H9 (cell line): ENCODE measurements around the gene S100A4. TPM values are rescaled to one million over a fixed set of nuclear protein-coding genes. Genes with fewer than 3 reads are reported as not detected.

Experiments
- DNase-seq: peaks from one replicate; pipeline ENCODE4 v3.0.0-alpha.2; 2017
- H2AFZ ChIP-seq: one replicate; pipeline ENCODE4 v1.6.1; 2013; ENCODE audit warnings: mild to moderate bottlenecking, low read length, control low read depth, moderate library complexity
- H2AK5ac ChIP-seq: 2 replicates; pipeline ENCODE4 v1.6.1; 2013; ENCODE audit warnings: low read length, control low read depth, mixed read lengths; ENCODE audit not compliant: insufficient read length
- H2BK120ac ChIP-seq: one replicate; pipeline ENCODE4 v1.6.1; 2013; ENCODE audit warnings: low read depth, mild to moderate bottlenecking, low read length, control low read depth, inconsistent platforms; ENCODE audit not compliant: poor library complexity, severe bottlenecking
- H2BK12ac ChIP-seq: 2 replicates; pipeline ENCODE4 v1.6.1; 2013; ENCODE audit warnings: low read length, control low read depth, mixed read lengths, low read depth; ENCODE audit not compliant: insufficient read length
- H2BK15ac ChIP-seq: 2 replicates; pipeline ENCODE4 v1.6.1; 2013; ENCODE audit warnings: low read depth, low read length, control low read depth
- H2BK20ac ChIP-seq: one replicate; pipeline ENCODE4 v1.6.1; 2013; ENCODE audit warnings: low read depth, mild to moderate bottlenecking, low read length, control low read depth, inconsistent platforms; ENCODE audit not compliant: poor library complexity, severe bottlenecking
- H2BK5ac ChIP-seq: 2 replicates; pipeline ENCODE4 v1.6.1; 2013; ENCODE audit warnings: low read length, control low read depth, mixed read lengths; ENCODE audit not compliant: insufficient read length
- H3K14ac ChIP-seq: 2 replicates; pipeline ENCODE4 v1.6.1; 2013; ENCODE audit warnings: low read length, control low read depth; ENCODE audit not compliant: insufficient read depth
- H3K18ac ChIP-seq: 2 replicates; pipeline ENCODE4 v1.6.1; 2013; ENCODE audit warnings: low read depth, mild to moderate bottlenecking, mixed read lengths, low read length, control low read depth; ENCODE audit not compliant: insufficient read length
- H3K23ac ChIP-seq: 2 replicates; pipeline ENCODE4 v1.6.1; 2013; ENCODE audit warnings: low read length, control low read depth, mixed read lengths, low read depth; ENCODE audit not compliant: insufficient read length
- H3K23me2 ChIP-seq: 2 replicates; pipeline ENCODE4 v1.6.1; 2013; ENCODE audit warnings: low read depth, mild to moderate bottlenecking, mixed read lengths, low read length, control low read depth; ENCODE audit not compliant: insufficient read length, poor library complexity, severe bottlenecking
- H3K27ac ChIP-seq: 2 replicates; pipeline ENCODE4 v1.5.1; 2013; ENCODE audit warnings: low read length, control low read depth, mixed read lengths, low read depth; ENCODE audit not compliant: insufficient read length
- H3K27me3 ChIP-seq: 2 replicates; pipeline ENCODE4 v1.6.1; 2013; ENCODE audit warnings: low read length, control low read depth, inconsistent platforms; ENCODE audit not compliant: insufficient read depth
- H3K4ac ChIP-seq: 2 replicates; pipeline ENCODE4 v1.6.1; 2013; ENCODE audit warnings: low read depth, mild to moderate bottlenecking, control low read depth, inconsistent platforms, low read length, moderate library complexity
- H3K4me1 ChIP-seq: 2 replicates; pipeline ENCODE4 v1.6.1; 2013; ENCODE audit warnings: low read length, control low read depth, inconsistent platforms; ENCODE audit not compliant: insufficient read depth
- H3K4me2 ChIP-seq: 2 replicates; pipeline ENCODE4 v1.6.1; 2013; ENCODE audit warnings: low read length, control low read depth, mixed read lengths; ENCODE audit not compliant: insufficient read length, insufficient read depth
- H3K56ac ChIP-seq: 2 replicates; pipeline ENCODE4 v1.6.1; 2013; ENCODE audit warnings: low read depth, mild to moderate bottlenecking, mixed read lengths, low read length, control low read depth; ENCODE audit not compliant: insufficient read length
- H3K79me1 ChIP-seq: 2 replicates; pipeline ENCODE4 v1.6.1; 2013; ENCODE audit warnings: low read depth, mild to moderate bottlenecking, moderate library complexity, low read length, control low read depth, inconsistent platforms; ENCODE audit not compliant: insufficient read depth, poor library complexity, severe bottlenecking
- H3K79me2 ChIP-seq: 2 replicates; pipeline ENCODE4 v1.6.1; 2013; ENCODE audit warnings: low read length, control low read depth, inconsistent platforms; ENCODE audit not compliant: insufficient read depth
- H3K9ac ChIP-seq: 2 replicates; pipeline ENCODE4 v1.6.1; 2013; ENCODE audit warnings: low read length, control low read depth, mixed read lengths; ENCODE audit not compliant: insufficient read length; ENCODE audit errors: extremely low read depth
- H3K9me3 ChIP-seq: one replicate; pipeline ENCODE4 v1.6.1; 2013; ENCODE audit warnings: low read depth, low read length, inconsistent platforms; ENCODE audit not compliant: control insufficient read depth
- H3T11ph ChIP-seq: one replicate; pipeline ENCODE4 v1.6.1; 2013; ENCODE audit warnings: mild to moderate bottlenecking, low read length, control low read depth, inconsistent platforms
- H4K20me1 ChIP-seq: one replicate; pipeline ENCODE4 v1.6.1; 2013; ENCODE audit not compliant: control insufficient read depth, insufficient read length, insufficient read depth
- H4K5ac ChIP-seq: 2 replicates; pipeline ENCODE4 v1.6.1; 2013; ENCODE audit warnings: low read depth, mild to moderate bottlenecking, mixed read lengths, low read length, control low read depth; ENCODE audit not compliant: insufficient read length
- H4K8ac ChIP-seq: replicated peaks from 2 replicates; pipeline ENCODE4 v1.6.1; 2013; ENCODE audit warnings: low read length, control low read depth, mixed read lengths, low read depth; ENCODE audit not compliant: insufficient read length
- H4K91ac ChIP-seq: 2 replicates; pipeline ENCODE4 v1.6.1; 2013; ENCODE audit warnings: low read depth, mild to moderate bottlenecking, moderate library complexity, mixed read lengths, low read length, control low read depth; ENCODE audit not compliant: insufficient read length
- H3K27ac Mint-ChIP-seq, 3 experiments: 2 replicates in 2 of 3; 3 replicates in 1 of 3; pipeline ENCODE4 v1.8.0; 2020 to 2021; ENCODE audit warnings: mixed read lengths in 3 of 3, mild to moderate bottlenecking in 1 of 3, moderate library complexity in 1 of 3
- H3K27me3 Mint-ChIP-seq: 2 replicates; pipeline ENCODE4 v1.8.0; 2021; ENCODE audit warnings: low read depth, mild to moderate bottlenecking, moderate library complexity, mixed read lengths
- H3K36me3 Mint-ChIP-seq, 3 experiments: 2 replicates in 2 of 3; 3 replicates in 1 of 3; pipeline ENCODE4 v1.8.0; 2020 to 2021; ENCODE audit warnings: low read depth in 3 of 3, mixed read lengths in 3 of 3; ENCODE audit not compliant: insufficient read depth in 1 of 3
- H3K4me1 Mint-ChIP-seq, 2 experiments: 2 replicates each; pipeline ENCODE4 v1.8.0; 2020; ENCODE audit warnings: mixed read lengths in 2 of 2
- H3K4me3 Mint-ChIP-seq, 2 experiments: 2 replicates in 1 of 2; 3 replicates in 1 of 2; pipeline ENCODE4 v1.8.0; 2020 to 2021; ENCODE audit warnings: mild to moderate bottlenecking in 2 of 2, mixed read lengths in 2 of 2, moderate library complexity in 1 of 2
- H3K9me3 Mint-ChIP-seq, 2 experiments: 2 replicates in 1 of 2; 3 replicates in 1 of 2; pipeline ENCODE4 v1.8.0; 2020; ENCODE audit warnings: mild to moderate bottlenecking in 2 of 2, mixed read lengths in 2 of 2, moderate library complexity in 1 of 2
- CTCF ChIP-seq: fragments of 200-600 bp; sonication (generic); conservative IDR thresholded peaks from 3 replicates; pipeline ENCODE4 v1.8.0; 2021; ENCODE audit warnings: antibody characterized with exemption, mild to moderate bottlenecking
- WGBS: extraction: QIAGEN DNeasy Blood & Tissue Kit; methylation state at CpG from one replicate; pipeline ENCODE4 v1.1.7; 2013; ENCODE audit warnings: missing lambda C conversion rate, low lambda C conversion rate, mixed read lengths; ENCODE audit not compliant: insufficient read length; ENCODE audit errors: extremely low coverage; 5-methylcytosine and 5-hydroxymethylcytosine counted together
- total RNA-seq: library from RNA; stranded (reverse); gene quantifications from 2 replicates; pipeline ENCODE4 v1.2.1, GENCODE V29; 2021

The S100A4 gene
- total RNA-seq, 1 experiment from 2014 or later = 9.0 TPM

GRCh38 chr1:153568367-153569099 is 22.9 kb upstream of the S100A4 start:
- peak overlapping the region; percentile 4 for H3K18ac ChIP-seq
- peak overlapping the region; percentile 27 to 39; a peak in 4 of 5 replicates for H3K4me3 Mint-ChIP-seq
- H4K91ac ChIP-seq = no peak overlapping the region
- no peaks in the 10 kb centered on the region for H3K36me3 Mint-ChIP-seq
- no peaks in the 10 kb centered on the region for H3K79me1 ChIP-seq
- no peak overlapping the region for H3K14ac ChIP-seq
- H3K27ac Mint-ChIP-seq = peak overlapping the region in 2 of 3 experiments; percentile 32 to 96; a peak in 4 of 7 replicates
- no peak overlapping the region for H2BK5ac ChIP-seq
- H3K56ac ChIP-seq = no peak overlapping the region
- no peak overlapping the region for H2BK12ac ChIP-seq
- H2AK5ac ChIP-seq = no peak overlapping the region
- H3K9ac ChIP-seq = no peak overlapping the region
- WGBS = no CpG with 5 or more reads among the region's 25 CpGs
- H4K8ac ChIP-seq = no peak overlapping the region
- H3T11ph ChIP-seq = no peak overlapping the region
- peaks cover 15% of the 10 kb centered on the region for H3K27me3 Mint-ChIP-seq
- H3K4me1 ChIP-seq = peaks cover 7% of the 10 kb centered on the region; the same call in 1 of the 2 replicates
- H3K4me2 ChIP-seq = peak overlapping the region; percentile 23
- TF ChIP-seq CTCF = peak; percentile 99
- no peaks in the 10 kb centered on the region for H3K79me2 ChIP-seq
- peak; percentile 96 for DNase-seq
- H3K23ac ChIP-seq = no peak overlapping the region
- no peak overlapping the region for H2BK20ac ChIP-seq
- no peak overlapping the region for H2BK120ac ChIP-seq
- peaks cover 3% of the 10 kb centered on the region for H4K20me1 ChIP-seq
- no peaks in the 10 kb centered on the region for H3K23me2 ChIP-seq
- no peak overlapping the region for H2BK15ac ChIP-seq
- no peaks in the 10 kb centered on the region for H3K27me3 ChIP-seq
- H3K9me3 ChIP-seq = no peaks in the 10 kb centered on the region
- no peaks in the 10 kb centered on the region for H3K9me3 Mint-ChIP-seq
- H2AFZ ChIP-seq = no peak overlapping the region
- no peak overlapping the region for H4K5ac ChIP-seq
- H3K4ac ChIP-seq = no peak overlapping the region
- H3K27ac ChIP-seq = no peak overlapping the region
- peaks cover 33 to 35% of the 10 kb centered on the region in 2 experiments for H3K4me1 Mint-ChIP-seq
